GM23338 (cell line): ENCODE data around the gene TGFB1. TPM values are rescaled to one million over a fixed set of nuclear protein-coding genes. Genes with fewer than 3 reads are reported as not detected.
A peak's percentile ranks its signal among the peaks of the same experiment; 100 is the strongest.

Experiments used
- ATAC-seq: fragments of 200-7000 bp; cut with Tn5 transposase; 3 replicates; pipeline ENCODE4 v1.9.1; 2020
- DNase-seq: peaks from one replicate; pipeline ENCODE4 v3.0.0-alpha.2; 2015; ENCODE audit warnings: low spot score
- H2AFZ ChIP-seq: fragments of 200-600 bp; sonication (generic); 2 replicates; pipeline ENCODE4 v1.8.0; 2016; ENCODE audit warnings: antibody characterized with exemption, mild to moderate bottlenecking, moderate library complexity
- H3F3A ChIP-seq: fragments of 200-600 bp; sonication (generic); replicated peaks from 2 replicates; pipeline ENCODE4 v1.8.0; 2017; ENCODE audit warnings: antibody characterized with exemption, mixed run types, low read depth
- H3K27ac ChIP-seq: fragments of 200-600 bp; sonication (generic); 2 replicates; pipeline ENCODE4 v1.6.1; 2016; ENCODE audit warnings: low read depth
- H3K27me3 ChIP-seq: fragments of 200-600 bp; sonication (generic); 2 replicates; pipeline ENCODE4 v1.8.0; 2016; ENCODE audit warnings: mild to moderate bottlenecking, mixed run types, moderate library complexity; ENCODE audit not compliant: insufficient read depth
- H3K36me3 ChIP-seq: fragments of 200-600 bp; sonication (generic); 2 replicates; pipeline ENCODE4 v1.8.0; 2016; ENCODE audit warnings: mild to moderate bottlenecking; ENCODE audit not compliant: insufficient read depth
- H3K4me1 ChIP-seq: fragments of 200-600 bp; sonication (generic); 2 replicates; pipeline ENCODE4 v1.8.0; 2016; ENCODE audit warnings: mild to moderate bottlenecking, moderate library complexity; ENCODE audit not compliant: insufficient read depth
- H3K4me2 ChIP-seq: fragments of 200-600 bp; sonication (generic); 2 replicates; pipeline ENCODE4 v1.7.1; 2017; ENCODE audit warnings: mixed run types
- H3K4me3 ChIP-seq: fragments of 200-600 bp; sonication (generic); 2 replicates; pipeline ENCODE4 v1.6.1; 2016; ENCODE audit warnings: mixed run types
- H3K79me2 ChIP-seq: fragments of 200-600 bp; sonication (generic); replicated peaks from 2 replicates; pipeline ENCODE4 v1.8.0; 2017; ENCODE audit warnings: mild to moderate bottlenecking; ENCODE audit not compliant: insufficient read depth
- H3K9me2 ChIP-seq: fragments of 200-600 bp; sonication (generic); 2 replicates; pipeline ENCODE4 v1.8.0; 2017; ENCODE audit not compliant: insufficient read depth
- H4K20me1 ChIP-seq: fragments of 200-600 bp; sonication (generic); replicated peaks from 2 replicates; pipeline ENCODE4 v1.8.0; 2017; ENCODE audit warnings: mild to moderate bottlenecking; ENCODE audit not compliant: insufficient read depth
- H3K27ac Mint-ChIP-seq: 2 replicates; pipeline ENCODE4 v1.8.0; 2020; ENCODE audit warnings: inconsistent platforms, mild to moderate bottlenecking, moderate library complexity, mixed read lengths
- H3K27me3 Mint-ChIP-seq: 3 replicates; pipeline ENCODE4 v1.8.0; 2022; ENCODE audit warnings: low read depth, mild to moderate bottlenecking, moderate library complexity, mixed read lengths, inconsistent platforms; ENCODE audit not compliant: insufficient read depth, poor library complexity
- H3K36me3 Mint-ChIP-seq: 3 replicates; pipeline ENCODE4 v1.8.0; 2021; ENCODE audit warnings: low read depth, mild to moderate bottlenecking, inconsistent platforms, moderate library complexity, mixed read lengths
- H3K4me1 Mint-ChIP-seq: 3 replicates; pipeline ENCODE4 v1.8.0; 2020; ENCODE audit warnings: mild to moderate bottlenecking, inconsistent platforms, mixed read lengths
- H3K4me3 Mint-ChIP-seq: 3 replicates; pipeline ENCODE4 v1.8.0; 2021; ENCODE audit warnings: moderate library complexity, mild to moderate bottlenecking, inconsistent platforms, mixed read lengths
- H3K9me3 Mint-ChIP-seq: 3 replicates; pipeline ENCODE4 v1.8.0; 2020; ENCODE audit warnings: moderate library complexity, mild to moderate bottlenecking, inconsistent platforms, mixed read lengths
- CREB1 ChIP-seq: fragments of 250-450 bp; sonication (Bioruptor Pico); IDR thresholded peaks from 2 replicates; pipeline ENCODE4 v1.5.0; 2020; ENCODE audit warnings: low read depth, mild to moderate bottlenecking, moderate library complexity
- CTCF ChIP-seq, 2 experiments: fragments of 200-600 bp in 1 of 2; sonication (generic) in 1 of 2; conservative IDR thresholded peaks; 2 replicates each; pipeline versions ENCODE4 v1.5.1 to v1.6.1; 2016 to 2017; ENCODE audit warnings: antibody characterized with exemption in 2 of 2, low read depth in 2 of 2, mild to moderate bottlenecking in 2 of 2, moderate library complexity in 1 of 2
- EZH2 ChIP-seq: fragments of 200-600 bp; sonication (generic); IDR thresholded peaks from one replicate; pipeline ENCODE4 v1.8.0; 2017; ENCODE audit warnings: antibody characterized with exemption, mild to moderate bottlenecking, low read depth; ENCODE audit not compliant: unreplicated experiment
- EZH2phosphoT487 ChIP-seq: fragments of 200-600 bp; sonication (generic); IDR thresholded peaks from one replicate; pipeline ENCODE4 v1.8.1; 2018; ENCODE audit warnings: antibody characterized with exemption; ENCODE audit not compliant: unreplicated experiment
- JUNB ChIP-seq: IDR thresholded peaks from one replicate; pipeline ENCODE4 v1.6.1; 2016; ENCODE audit warnings: antibody characterized with exemption; ENCODE audit not compliant: unreplicated experiment
- NANOG ChIP-seq: IDR thresholded peaks from 2 replicates; pipeline ENCODE4 v1.6.1; 2016; ENCODE audit warnings: antibody characterized with exemption, borderline replicate concordance
- POLR2AphosphoS5 ChIP-seq: IDR thresholded peaks from 2 replicates; pipeline ENCODE4 v1.6.1; 2016; ENCODE audit warnings: antibody characterized with exemption, low read depth
- REST ChIP-seq: IDR thresholded peaks from one replicate; pipeline ENCODE4 v1.6.1; 2018; ENCODE audit warnings: antibody characterized with exemption; ENCODE audit not compliant: unreplicated experiment
- STAT1 ChIP-seq: IDR thresholded peaks from one replicate; pipeline ENCODE4 v1.6.1; 2016; ENCODE audit warnings: antibody characterized with exemption; ENCODE audit not compliant: unreplicated experiment
- ZNF114 ChIP-seq: fragments of 250-450 bp; sonication (Bioruptor Pico); IDR thresholded peaks from 2 replicates; pipeline ENCODE4 v1.5.0; 2020; ENCODE audit warnings: mild to moderate bottlenecking, moderate library complexity
- ZNF331 ChIP-seq: fragments of 250-450 bp; sonication (Bioruptor Pico); IDR thresholded peaks from 2 replicates; pipeline ENCODE4 v1.5.0; 2020; ENCODE audit warnings: low read depth, mild to moderate bottlenecking, moderate library complexity
- ZNF462 ChIP-seq: fragments of 250-450 bp; sonication (Bioruptor Pico); IDR thresholded peaks from 2 replicates; pipeline ENCODE4 v1.5.0; 2020; ENCODE audit warnings: mild to moderate bottlenecking, moderate library complexity
- polyA plus RNA-seq: library from polyadenylated mRNA; unstranded; fragments of >200 nt; fragmentation: Nextera tagmentation; extraction: Ambion mirVana; gene quantifications from 2 replicates; pipeline ENCODE4 v1.2.1, GENCODE V29; 2016
- total RNA-seq: library from RNA; depleted of rRNA; stranded (reverse); fragments of >200 nt; shearing (Covaris generic); gene quantifications from 2 replicates; pipeline ENCODE4 v1.2.3, GENCODE V29; 2014
- TF ChIP-seq, protein P1 (sequence below): IDR thresholded peaks from 2 replicates; pipeline ENCODE4 v1.6.1; 2016; ENCODE audit warnings: antibody characterized with exemption

Gene TGFB1
- total and polyA plus RNA-seq, 2 experiments from 2014 or later, result 0.99 to 7.9 TPM

DNA sequence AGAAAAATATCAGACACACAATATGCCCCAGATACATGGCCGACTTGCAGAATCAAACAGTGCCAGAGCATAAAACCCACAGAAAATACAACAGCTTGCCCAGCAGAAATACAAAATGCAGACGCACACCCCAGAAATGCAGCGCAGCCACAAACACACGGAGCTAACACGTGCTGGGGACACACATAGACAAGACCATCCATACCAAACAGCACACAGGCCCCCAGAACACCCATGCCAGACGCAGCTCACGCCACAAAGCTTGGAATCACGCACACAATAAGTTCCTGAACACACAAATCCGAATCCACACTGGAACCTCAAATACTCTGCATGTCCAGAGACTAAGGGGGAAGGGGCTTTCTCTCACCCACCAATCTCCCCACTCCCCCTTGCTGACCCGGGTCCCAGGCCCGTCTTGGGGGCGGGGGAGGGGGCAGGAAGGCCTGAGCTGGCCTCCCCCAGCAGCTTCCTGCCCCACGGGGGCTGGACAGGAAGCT lies 26.6 kb downstream of the TGFB1 start:
- Histone ChIP-seq H3F3A (peaks cover 23% of the 10 kb centered on the region), H3K36me3 (no peaks in the 10 kb centered on the region), H3K27me3 (peaks cover 6% of the 10 kb centered on the region), H3K4me2 (peak overlapping the region; percentile 90), H3K79me2 (no peaks in the 10 kb centered on the region), H3K9me2 (no peaks in the 10 kb centered on the region), H3K4me1 (peaks cover 56% of the 10 kb centered on the region), H2AFZ (0 out of 2 replicates have a peak overlapping the region, but pooled peaks have one; percentile 72), H3K27ac (peak overlapping the region; percentile 33; the same call in 1 of the 2 replicates), H3K4me3 (peak overlapping the region; percentile 52), H4K20me1 (no peaks in the 10 kb centered on the region; the same call in 1 of the 2 replicates)
- H3K27ac Mint-ChIP-seq, result peak overlapping the region; percentile 40
- DNase-seq (no peak), ATAC-seq (no peak)
- H3K36me3 Mint-ChIP-seq, result peaks cover 11% of the 10 kb centered on the region
- peaks cover 3% of the 10 kb centered on the region; the same call in 2 of the 3 replicates for H3K9me3 Mint-ChIP-seq
- H3K4me3 Mint-ChIP-seq, result peak overlapping the region; percentile 53
- TF ChIP-seq JUNB (no peak), POLR2AphosphoS5 (no peak), ZNF114 (CRISPR knock-in tag) (no peak), STAT1 (no peak), EZH2 (no peak), CREB1 (CRISPR knock-in tag) (no peak), ZNF331 (CRISPR knock-in tag) (no peak), NANOG (no peak), ZNF462 (no peak), CTCF (conservative IDR thresholded peaks at IDR 0.05; ENCODE audit: low read depth in 2 of 2) (no peak), EZH2phosphoT487 (no peak), REST (no peak)
- TF ChIP-seq, protein P1, sequence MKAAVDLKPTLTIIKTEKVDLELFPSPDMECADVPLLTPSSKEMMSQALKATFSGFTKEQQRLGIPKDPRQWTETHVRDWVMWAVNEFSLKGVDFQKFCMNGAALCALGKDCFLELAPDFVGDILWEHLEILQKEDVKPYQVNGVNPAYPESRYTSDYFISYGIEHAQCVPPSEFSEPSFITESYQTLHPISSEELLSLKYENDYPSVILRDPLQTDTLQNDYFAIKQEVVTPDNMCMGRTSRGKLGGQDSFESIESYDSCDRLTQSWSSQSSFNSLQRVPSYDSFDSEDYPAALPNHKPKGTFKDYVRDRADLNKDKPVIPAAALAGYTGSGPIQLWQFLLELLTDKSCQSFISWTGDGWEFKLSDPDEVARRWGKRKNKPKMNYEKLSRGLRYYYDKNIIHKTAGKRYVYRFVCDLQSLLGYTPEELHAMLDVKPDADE, result no peak
- H3K4me1 Mint-ChIP-seq, result peaks cover 66% of the 10 kb centered on the region
- peaks cover 45% of the 10 kb centered on the region for H3K27me3 Mint-ChIP-seq
